Adrenal gland (tissue), 5 donors: Measurements from ENCODE around the gene SMAP2.

Experiments
- POLR2A ChIP-seq, 2 donors: fragments of 450-650 bp; IDR thresholded peaks; one replicate each; pipeline ENCODE4 v1.6.1; 2017; ENCODE audit warnings: antibody characterized with exemption in 2 of 2, mild to moderate bottlenecking in 2 of 2, moderate library complexity in 1 of 2
- TF ChIP-seq, protein P1 (sequence below), 6 experiments: fragments of 450-650 bp in 4 of 6; fragments of 200-600 bp in 2 of 6; sonication (generic) in 1 of 6; IDR thresholded peaks; 1 replicate in 5 of 6; 2 replicates in 1 of 6; pipeline versions ENCODE4 v1.5.1 to v1.8.0; 2016 to 2021; ENCODE audit warnings: antibody characterized with exemption in 6 of 6, mild to moderate bottlenecking in 2 of 6, moderate library complexity in 1 of 6
- donor health status: DM: no; HTN: no; CAD: no.

DNA sequence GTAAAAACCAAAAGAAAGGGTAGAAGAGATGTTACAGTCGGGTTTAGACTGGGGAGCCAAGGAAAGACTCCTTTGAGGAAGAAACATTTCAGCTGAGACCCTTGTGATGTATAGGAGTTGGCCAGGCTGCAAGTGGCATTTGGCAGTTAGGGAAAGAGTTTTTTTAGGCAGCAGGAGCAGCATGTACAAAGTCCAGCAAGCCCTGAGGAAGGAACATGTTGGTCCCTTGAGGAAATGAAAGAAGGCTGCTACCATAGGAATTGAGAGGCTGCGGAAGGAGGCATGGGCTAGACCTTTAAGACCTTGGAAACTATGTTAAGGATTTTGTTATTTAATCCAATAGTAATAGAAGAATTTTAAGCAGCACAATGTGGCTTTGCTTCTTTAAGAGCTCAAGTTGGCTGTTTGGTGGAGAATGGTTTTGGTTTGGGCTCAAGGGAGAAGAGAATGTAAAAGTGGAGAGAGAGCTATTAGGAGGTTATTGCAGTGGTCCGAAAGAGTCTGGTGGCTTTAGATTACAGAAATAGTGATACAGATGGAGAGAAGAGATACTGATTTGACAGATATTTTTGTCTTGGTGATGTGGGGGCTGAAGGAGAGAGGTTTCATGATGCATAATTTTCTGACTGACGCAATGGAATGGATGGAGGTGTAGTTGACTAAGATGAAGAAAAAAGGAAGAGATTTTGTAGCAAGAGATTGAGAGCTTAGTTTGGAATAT is 26.6 kb downstream of the SMAP2 start:
- TF ChIP-seq, protein P1, sequence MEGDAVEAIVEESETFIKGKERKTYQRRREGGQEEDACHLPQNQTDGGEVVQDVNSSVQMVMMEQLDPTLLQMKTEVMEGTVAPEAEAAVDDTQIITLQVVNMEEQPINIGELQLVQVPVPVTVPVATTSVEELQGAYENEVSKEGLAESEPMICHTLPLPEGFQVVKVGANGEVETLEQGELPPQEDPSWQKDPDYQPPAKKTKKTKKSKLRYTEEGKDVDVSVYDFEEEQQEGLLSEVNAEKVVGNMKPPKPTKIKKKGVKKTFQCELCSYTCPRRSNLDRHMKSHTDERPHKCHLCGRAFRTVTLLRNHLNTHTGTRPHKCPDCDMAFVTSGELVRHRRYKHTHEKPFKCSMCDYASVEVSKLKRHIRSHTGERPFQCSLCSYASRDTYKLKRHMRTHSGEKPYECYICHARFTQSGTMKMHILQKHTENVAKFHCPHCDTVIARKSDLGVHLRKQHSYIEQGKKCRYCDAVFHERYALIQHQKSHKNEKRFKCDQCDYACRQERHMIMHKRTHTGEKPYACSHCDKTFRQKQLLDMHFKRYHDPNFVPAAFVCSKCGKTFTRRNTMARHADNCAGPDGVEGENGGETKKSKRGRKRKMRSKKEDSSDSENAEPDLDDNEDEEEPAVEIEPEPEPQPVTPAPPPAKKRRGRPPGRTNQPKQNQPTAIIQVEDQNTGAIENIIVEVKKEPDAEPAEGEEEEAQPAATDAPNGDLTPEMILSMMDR (IDR thresholded peaks at IDR 0.05) = no peak
- no peak for TF ChIP-seq POLR2A (IDR thresholded peaks at IDR 0.05)
